AG09319 (cell line): ENCODE results near the gene NAXE.
"Not testable (repeated sequence)": the region's sequence is repeated elsewhere in the genome, so short reads cannot be mapped to it uniquely, and the experiment has no call there.

Experiments used
- DNase-seq: peaks from one replicate; pipeline ENCODE4 v3.0.0-alpha.2; 2010; ENCODE audit warnings: low read depth; ENCODE audit errors: extremely low read depth
- CTCF ChIP-seq: IDR thresholded peaks from 2 replicates; pipeline ENCODE4 v1.5.1; 2011; ENCODE audit warnings: low read depth, mild to moderate bottlenecking, inconsistent platforms, low read length, moderate library complexity

The NAXE gene

GRCh38 chr1:156581661-156582387 lies 9.8 kb upstream of the NAXE start:
- TF ChIP-seq CTCF, result no peak
- DNase-seq, result no peak

- DNase-seq, result no peak
- TF ChIP-seq CTCF, result no peak
These were observed 9.1 kb upstream of the NAXE start for GRCh38 chr1:156582388-156583017.

GRCh38 chr1:156583821-156584622 lies 7.6 kb upstream of the NAXE start:
- peak; percentile 65 for DNase-seq
- TF ChIP-seq CTCF, result peak; percentile 90

- TF ChIP-seq CTCF, result no peak
- DNase-seq, result no peak
These were observed 6.8 kb upstream of the NAXE start for GRCh38 chr1:156584813-156585212.

- TF ChIP-seq CTCF, result no peak
- DNase-seq, result no peak
These were observed 5.3 kb upstream of the NAXE start for GRCh38 chr1:156586323-156586722.

DNA sequence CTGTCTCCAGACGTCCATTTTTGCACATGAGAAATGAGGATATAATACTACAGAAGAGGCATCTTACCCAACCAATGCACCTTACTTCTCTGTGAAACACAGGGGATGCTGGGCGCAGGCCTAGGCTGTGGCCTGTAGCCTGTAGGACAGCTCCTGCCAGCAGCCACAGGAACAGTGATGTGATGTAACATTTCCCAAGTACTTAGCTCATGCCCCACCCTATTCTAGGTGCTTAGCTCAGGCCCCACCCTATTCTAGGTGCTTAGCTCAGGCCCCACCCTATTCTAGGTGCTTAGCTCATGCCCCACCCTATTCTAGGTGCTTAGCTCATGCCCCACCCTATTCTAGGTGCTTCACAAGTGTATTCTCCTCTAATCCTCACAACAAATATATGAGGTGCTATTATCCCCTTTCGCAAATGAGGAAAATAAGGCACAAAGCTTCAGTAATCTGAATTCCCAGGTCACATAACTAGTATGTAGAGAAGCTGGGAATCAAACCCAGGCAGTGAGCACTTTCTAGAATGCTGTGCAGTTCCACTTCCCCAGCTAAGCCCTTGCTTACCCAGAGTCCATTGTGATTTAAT lies 4.6 kb upstream of the NAXE start:
- no peak for DNase-seq
- TF ChIP-seq CTCF, result no peak

- not testable (repeated sequence) for DNase-seq
These were observed 3.6 kb upstream of the NAXE start for GRCh38 chr1:156587927-156588326.
